ENCODE data around the gene S100A11. TPM values are rescaled to one million over a fixed set of nuclear protein-coding genes. Genes with fewer than 3 reads are reported as not detected.

Gene S100A11
- total RNA-seq, 1 donor from 2014 or later = 295 TPM

DNA sequence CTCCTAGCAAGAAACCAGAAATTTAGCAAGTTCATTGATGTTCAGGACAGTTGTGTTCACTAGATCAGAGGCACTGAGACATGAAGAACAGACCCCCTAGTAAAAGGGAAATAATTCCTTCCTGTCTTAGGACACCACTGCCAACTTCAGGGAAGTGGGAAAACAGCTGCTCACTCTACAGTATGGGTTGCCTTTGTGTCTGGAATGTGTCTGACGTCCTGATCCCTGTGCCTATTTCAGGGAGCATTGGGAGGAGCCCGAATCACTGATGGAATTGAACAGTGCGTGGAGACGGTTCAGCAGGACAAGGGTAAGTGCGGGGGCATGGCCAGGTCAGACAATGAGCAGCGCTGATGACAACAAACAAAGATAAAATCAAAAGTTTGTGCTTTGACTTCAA is 21.0 kb downstream of the S100A11 start:
- Mint-ChIP-seq H3K27ac (no peak overlapping the region), H3K36me3 (ENCODE audit: low read depth) (no peaks in the 10 kb centered on the region), H3K4me3 (ENCODE audit: low read depth) (no peak overlapping the region), H3K9me3 (no peaks in the 10 kb centered on the region), H3K27me3 (ENCODE audit: low read depth) (peaks cover 29% of the 10 kb centered on the region), H3K4me1 (ENCODE audit: low read depth) (peaks cover 7% of the 10 kb centered on the region)
- intact Hi-C loops (cut with micrococcal nuclease) = no loop called here
- no peak for DNase-seq (ENCODE audit: low spot score)

- H3K27me3 Mint-ChIP-seq (ENCODE audit: low read depth) = peaks cover 29% of the 10 kb centered on the region
- peaks cover 7% of the 10 kb centered on the region for H3K4me1 Mint-ChIP-seq (ENCODE audit: low read depth)
- intact Hi-C loops (cut with micrococcal nuclease) = no loop called here
- H3K27ac Mint-ChIP-seq = no peak overlapping the region
- no peaks in the 10 kb centered on the region for H3K36me3 Mint-ChIP-seq (ENCODE audit: low read depth)
- no peak for DNase-seq (ENCODE audit: low spot score)
- no peaks in the 10 kb centered on the region for H3K9me3 Mint-ChIP-seq
- no peak overlapping the region for H3K4me3 Mint-ChIP-seq (ENCODE audit: low read depth)
Observed at GRCh38 chr1:152014943-152015342, 21.9 kb downstream of the S100A11 start.

- H3K4me1 Mint-ChIP-seq (ENCODE audit: low read depth) = peaks cover 7% of the 10 kb centered on the region
- H3K27me3 Mint-ChIP-seq (ENCODE audit: low read depth) = peaks cover 35% of the 10 kb centered on the region
- DNase-seq (ENCODE audit: low spot score) = peak; percentile 38
- intact Hi-C loops (cut with micrococcal nuclease) = loop anchor here (1.0 kb wide), 1 partner anchor 45 kb away; no protein-coding TSS in a partner anchor
- no peaks in the 10 kb centered on the region for H3K36me3 Mint-ChIP-seq (ENCODE audit: low read depth)
- H3K27ac Mint-ChIP-seq = no peak overlapping the region
- H3K9me3 Mint-ChIP-seq = no peaks in the 10 kb centered on the region
- H3K4me3 Mint-ChIP-seq (ENCODE audit: low read depth) = no peak overlapping the region
Observed at GRCh38 chr1:152013664-152014237, 23.1 kb downstream of the S100A11 start.

GRCh38 chr1:152009691-152010090 is 27.1 kb downstream of the S100A11 start:
- Mint-ChIP-seq H3K9me3 (no peaks in the 10 kb centered on the region), H3K4me1 (ENCODE audit: low read depth) (peaks cover 13% of the 10 kb centered on the region), H3K27ac (no peak overlapping the region), H3K36me3 (ENCODE audit: low read depth) (no peaks in the 10 kb centered on the region), H3K27me3 (ENCODE audit: low read depth) (peaks cover 34% of the 10 kb centered on the region), H3K4me3 (ENCODE audit: low read depth) (no peak overlapping the region)
- no peak for DNase-seq (ENCODE audit: low spot score)
- intact Hi-C loops (cut with micrococcal nuclease) = no loop called here

- H3K27me3 Mint-ChIP-seq (ENCODE audit: low read depth) = peaks cover 41% of the 10 kb centered on the region
- DNase-seq (ENCODE audit: low spot score) = no peak
- H3K9me3 Mint-ChIP-seq = no peaks in the 10 kb centered on the region
- intact Hi-C loops (cut with micrococcal nuclease) = no loop called here
- H3K27ac Mint-ChIP-seq = no peak overlapping the region
- H3K36me3 Mint-ChIP-seq (ENCODE audit: low read depth) = no peaks in the 10 kb centered on the region
- peaks cover 11% of the 10 kb centered on the region for H3K4me1 Mint-ChIP-seq (ENCODE audit: low read depth)
- no peak overlapping the region for H3K4me3 Mint-ChIP-seq (ENCODE audit: low read depth)
Observed at GRCh38 chr1:152007047-152007446, 29.8 kb downstream of the S100A11 start.

DNA sequence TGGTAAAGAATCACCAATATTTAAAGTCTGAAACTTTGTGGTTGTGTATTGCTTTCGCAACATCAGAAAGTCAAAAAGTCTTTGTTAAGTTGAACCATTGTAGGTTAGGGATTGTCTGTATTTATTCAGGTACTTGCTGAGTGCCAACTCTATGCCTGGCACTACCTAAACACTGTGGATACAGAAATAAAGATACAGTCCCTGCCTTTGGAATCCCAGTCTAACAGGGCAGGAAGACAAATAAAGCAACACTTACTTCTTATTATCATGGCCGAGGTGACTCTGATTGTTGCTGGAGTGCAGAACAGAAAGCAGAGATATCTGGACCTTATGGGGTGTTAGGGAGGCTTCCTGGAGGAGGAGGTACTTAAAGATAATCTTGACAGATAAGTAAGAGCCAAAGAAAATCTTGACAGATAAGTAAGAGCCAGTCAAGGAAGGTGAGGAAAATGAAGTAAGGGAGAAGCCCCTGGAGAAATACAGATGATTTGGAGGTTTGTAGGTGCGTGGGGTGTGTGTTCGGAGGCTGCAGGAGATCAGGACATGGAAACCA is 31.4 kb downstream of the S100A11 start:
- DNase-seq (ENCODE audit: low spot score) = no peak
- intact Hi-C loops (cut with micrococcal nuclease) = no loop called here
- H3K27me3 Mint-ChIP-seq (ENCODE audit: low read depth) = peaks cover 41% of the 10 kb centered on the region

DNA sequence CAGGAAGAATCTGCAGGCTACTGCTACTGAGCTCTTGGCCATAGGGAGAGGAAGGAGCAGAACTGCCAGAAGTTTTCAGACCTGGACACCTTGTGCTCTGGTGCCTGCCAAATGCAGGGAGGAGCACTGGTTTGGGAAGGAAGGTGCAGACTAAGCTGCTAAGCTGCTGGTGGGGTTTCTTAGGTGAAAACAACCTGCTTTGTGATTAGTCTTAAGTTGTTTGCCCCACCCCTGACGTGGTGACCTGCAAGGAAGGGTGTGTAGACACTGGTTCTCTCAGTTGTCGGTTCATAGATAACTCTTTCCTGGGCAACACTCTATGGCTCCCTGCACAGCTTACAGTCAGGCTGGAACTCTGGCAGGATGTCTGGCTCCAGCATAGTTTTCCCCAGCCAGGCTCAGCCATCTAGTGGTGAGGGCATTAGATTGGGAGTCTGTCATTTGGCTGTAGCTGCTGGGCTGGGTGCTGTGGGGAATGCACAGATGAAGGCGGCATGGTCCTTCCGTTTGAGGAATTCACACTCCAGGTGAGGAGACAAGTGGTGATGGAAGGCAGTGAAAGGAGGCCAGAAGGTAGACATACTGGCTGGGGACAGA is 32.9 kb downstream of the S100A11 start:
- peaks cover 21% of the 10 kb centered on the region for H3K4me1 Mint-ChIP-seq (ENCODE audit: low read depth)
- no peak for DNase-seq (ENCODE audit: low spot score)
- no peaks in the 10 kb centered on the region for H3K9me3 Mint-ChIP-seq
- no peak overlapping the region for H3K4me3 Mint-ChIP-seq (ENCODE audit: low read depth)
- intact Hi-C loops (cut with micrococcal nuclease) = no loop called here
- H3K27me3 Mint-ChIP-seq (ENCODE audit: low read depth) = peaks cover 42% of the 10 kb centered on the region
- no peaks in the 10 kb centered on the region for H3K36me3 Mint-ChIP-seq (ENCODE audit: low read depth)
- H3K27ac Mint-ChIP-seq = no peak overlapping the region

More for the DNA sequence above, 31.4 kb downstream of the S100A11 start:
- H3K4me1 Mint-ChIP-seq (ENCODE audit: low read depth) = peaks cover 21% of the 10 kb centered on the region
- no peaks in the 10 kb centered on the region for H3K36me3 Mint-ChIP-seq (ENCODE audit: low read depth)
- H3K4me3 Mint-ChIP-seq (ENCODE audit: low read depth) = no peak overlapping the region
- H3K9me3 Mint-ChIP-seq = no peaks in the 10 kb centered on the region
- no peak overlapping the region for H3K27ac Mint-ChIP-seq

DNA sequence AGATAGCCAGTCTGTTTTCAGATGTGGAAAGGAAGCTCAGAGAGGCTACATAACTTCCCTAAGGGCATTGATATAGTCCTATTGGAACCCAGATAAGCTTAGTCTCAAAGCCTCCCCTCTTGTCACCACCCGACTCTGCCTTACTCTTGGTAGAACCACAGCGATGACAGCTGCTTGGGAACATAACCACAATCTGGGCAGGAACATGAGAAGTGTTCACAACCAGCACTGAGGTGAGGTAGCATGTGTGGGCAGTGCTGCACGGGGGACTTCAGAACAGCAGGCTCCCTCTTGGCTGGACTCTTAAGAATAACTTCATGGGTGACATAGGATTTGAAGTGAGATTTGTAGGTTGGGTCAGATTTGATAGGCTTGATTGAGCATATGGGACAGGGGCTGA is 33.8 kb downstream of the S100A11 start:
- H3K9me3 Mint-ChIP-seq = no peaks in the 10 kb centered on the region
- H3K27ac Mint-ChIP-seq = no peak overlapping the region
- no peaks in the 10 kb centered on the region for H3K36me3 Mint-ChIP-seq (ENCODE audit: low read depth)
- no peak overlapping the region for H3K4me3 Mint-ChIP-seq (ENCODE audit: low read depth)
- no peak for DNase-seq (ENCODE audit: low spot score)
- H3K4me1 Mint-ChIP-seq (ENCODE audit: low read depth) = peaks cover 21% of the 10 kb centered on the region
- peaks cover 36% of the 10 kb centered on the region for H3K27me3 Mint-ChIP-seq (ENCODE audit: low read depth)
- intact Hi-C loops (cut with micrococcal nuclease) = no loop called here

GRCh38 chr1:152001631-152002584 is 34.9 kb downstream of the S100A11 start:
- intact Hi-C loops (cut with micrococcal nuclease) = loop anchor here (1.0 kb wide), 1 partner anchor 34 kb away; no protein-coding TSS in a partner anchor
- DNase-seq (ENCODE audit: low spot score) = peak; percentile 60
- Mint-ChIP-seq H3K4me1 (ENCODE audit: low read depth) (peaks cover 17% of the 10 kb centered on the region), H3K27me3 (ENCODE audit: low read depth) (peaks cover 30% of the 10 kb centered on the region), H3K4me3 (ENCODE audit: low read depth) (no peak overlapping the region), H3K36me3 (ENCODE audit: low read depth) (no peaks in the 10 kb centered on the region), H3K9me3 (no peaks in the 10 kb centered on the region), H3K27ac (no peak overlapping the region)

- H3K4me3 Mint-ChIP-seq (ENCODE audit: low read depth) = no peak overlapping the region
- peaks cover 30% of the 10 kb centered on the region for H3K27me3 Mint-ChIP-seq (ENCODE audit: low read depth)
- no peaks in the 10 kb centered on the region for H3K36me3 Mint-ChIP-seq (ENCODE audit: low read depth)
- no peak overlapping the region for H3K27ac Mint-ChIP-seq
- no peak for DNase-seq (ENCODE audit: low spot score)
- intact Hi-C loops (cut with micrococcal nuclease) = loop anchor here (1.0 kb wide), 1 partner anchor 33 kb away; no protein-coding TSS in a partner anchor
- peaks cover 17% of the 10 kb centered on the region for H3K4me1 Mint-ChIP-seq (ENCODE audit: low read depth)
- no peaks in the 10 kb centered on the region for H3K9me3 Mint-ChIP-seq
Observed at GRCh38 chr1:152000964-152001630, 35.7 kb downstream of the S100A11 start.

DNA sequence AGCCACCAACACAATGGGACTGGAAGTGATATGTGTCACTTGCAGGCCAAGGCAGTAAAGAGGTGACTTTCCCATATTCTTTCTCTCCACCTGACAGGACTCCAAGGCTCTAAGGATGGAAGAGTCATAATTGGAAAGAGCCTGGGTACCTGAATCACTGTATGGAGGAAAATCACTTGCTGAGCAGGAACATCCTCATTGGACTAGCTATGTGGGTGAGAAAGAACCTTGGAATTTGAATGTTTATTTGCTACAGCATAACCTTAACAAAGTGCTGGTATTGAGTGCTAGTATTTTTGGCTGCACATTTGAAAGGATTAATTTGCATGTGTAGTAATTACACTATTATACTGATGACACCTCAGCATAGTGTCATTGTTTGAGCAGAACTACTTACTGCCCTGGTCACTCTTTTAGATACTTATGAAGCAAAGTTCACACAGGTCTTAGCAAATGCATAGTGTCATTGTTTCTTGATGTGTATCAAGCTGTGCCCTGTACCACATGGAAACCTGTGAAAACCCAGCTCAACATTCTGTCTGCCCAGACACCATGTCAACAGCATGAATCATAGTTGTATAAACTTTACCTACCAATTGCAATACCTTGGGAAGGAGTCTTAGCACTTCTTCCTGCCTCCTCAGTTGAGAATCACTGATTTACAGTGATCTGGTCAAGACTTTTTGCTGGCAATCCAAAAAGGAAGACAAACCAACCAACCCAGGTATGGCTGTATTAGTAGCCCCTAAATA is 38.0 kb downstream of the S100A11 start:
- intact Hi-C loops (cut with micrococcal nuclease) = no loop called here
- Mint-ChIP-seq H3K9me3 (no peaks in the 10 kb centered on the region), H3K36me3 (ENCODE audit: low read depth) (no peaks in the 10 kb centered on the region), H3K27me3 (ENCODE audit: low read depth) (peaks cover 17% of the 10 kb centered on the region), H3K27ac (no peak overlapping the region), H3K4me1 (ENCODE audit: low read depth) (peaks cover 20% of the 10 kb centered on the region), H3K4me3 (ENCODE audit: low read depth) (no peak overlapping the region)
- no peak for DNase-seq (ENCODE audit: low spot score)

DNA sequence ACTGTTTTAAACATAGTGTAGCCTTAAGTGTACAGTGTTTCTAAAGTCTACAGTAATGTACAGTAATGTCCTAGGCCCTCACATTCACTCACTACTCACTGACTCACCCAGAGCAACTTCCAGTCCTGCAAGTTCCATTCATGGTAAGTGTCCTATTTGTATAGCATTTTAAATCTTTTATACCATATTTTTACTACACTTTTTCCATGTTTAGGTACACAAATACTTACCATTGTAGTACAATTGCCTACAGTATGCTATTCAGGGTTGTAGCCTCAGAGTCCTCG is 39.6 kb downstream of the S100A11 start:
- no peak overlapping the region for H3K4me3 Mint-ChIP-seq (ENCODE audit: low read depth)
- no peak for DNase-seq (ENCODE audit: low spot score)
- no peaks in the 10 kb centered on the region for H3K9me3 Mint-ChIP-seq
- H3K27ac Mint-ChIP-seq = no peak overlapping the region
- H3K27me3 Mint-ChIP-seq (ENCODE audit: low read depth) = peaks cover 9% of the 10 kb centered on the region
- H3K36me3 Mint-ChIP-seq (ENCODE audit: low read depth) = peaks cover 10% of the 10 kb centered on the region
- H3K4me1 Mint-ChIP-seq (ENCODE audit: low read depth) = peaks cover 26% of the 10 kb centered on the region
- intact Hi-C loops (cut with micrococcal nuclease) = loop anchor here (2.0 kb wide), 2 partner anchors 62 to 108 kb away; no protein-coding TSS in a partner anchor
